ENCODE results near the gene RAB8A.
A peak's percentile ranks its signal among the peaks of the same experiment; 100 is the strongest.

Gene RAB8A

DNA sequence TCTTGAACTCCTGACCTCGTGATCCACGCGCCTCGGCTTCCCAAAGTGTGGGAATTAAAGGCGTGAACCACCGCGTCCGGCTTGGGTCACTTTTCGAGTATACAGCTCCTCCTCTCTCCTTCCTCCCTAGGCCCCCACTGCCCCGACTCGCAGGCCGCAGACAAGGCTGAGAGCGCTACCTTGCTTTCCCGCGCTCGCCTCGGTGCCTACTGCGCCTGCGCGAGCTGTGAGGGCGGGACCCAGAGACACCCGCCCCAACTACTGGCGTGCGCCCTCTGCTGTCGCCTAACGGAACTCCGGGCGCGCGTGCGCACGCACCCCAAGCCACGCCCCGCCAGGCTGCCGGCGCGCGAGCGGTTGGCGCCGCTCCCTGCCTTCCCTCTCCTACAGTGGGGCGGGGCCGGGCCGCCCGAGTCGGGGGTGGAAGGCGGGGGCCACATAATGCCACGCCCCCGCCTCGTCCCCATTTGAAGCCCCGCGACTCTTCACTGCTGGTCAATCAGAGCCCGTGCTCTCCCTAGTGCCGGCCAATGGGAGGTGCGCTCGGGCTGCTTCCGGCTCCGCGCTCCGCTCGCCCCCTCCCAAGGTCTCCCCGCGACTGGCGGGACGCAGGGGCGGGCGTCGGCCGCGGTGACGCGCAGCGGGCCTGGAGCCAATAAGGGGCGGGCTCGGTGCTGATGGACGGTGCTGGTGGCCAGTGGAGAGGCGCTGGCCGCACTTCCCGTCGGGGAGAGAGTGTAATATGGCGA lies at the start of gene RAB8A:
Gene RAB8A, plus strand, starts transcription at position 730 of the 749 bp plus-strand sequence. Its CDS starts 13 bp downstream, at position 743.
- peaks cover 40% of the 10 kb centered on the region for H3K4me1 Mint-ChIP-seq
- H3K36me3 Mint-ChIP-seq = peaks cover 24% of the 10 kb centered on the region
- H3K9me3 Mint-ChIP-seq = no peaks in the 10 kb centered on the region
- H3K27me3 Mint-ChIP-seq = no peaks in the 10 kb centered on the region
- H3K4me3 Mint-ChIP-seq = peak within 1 kb of the TSS; percentile 98
- H3K27ac Mint-ChIP-seq = peak within 1 kb of the TSS; percentile 95
- ATAC-seq = peak; percentile 97

DNA sequence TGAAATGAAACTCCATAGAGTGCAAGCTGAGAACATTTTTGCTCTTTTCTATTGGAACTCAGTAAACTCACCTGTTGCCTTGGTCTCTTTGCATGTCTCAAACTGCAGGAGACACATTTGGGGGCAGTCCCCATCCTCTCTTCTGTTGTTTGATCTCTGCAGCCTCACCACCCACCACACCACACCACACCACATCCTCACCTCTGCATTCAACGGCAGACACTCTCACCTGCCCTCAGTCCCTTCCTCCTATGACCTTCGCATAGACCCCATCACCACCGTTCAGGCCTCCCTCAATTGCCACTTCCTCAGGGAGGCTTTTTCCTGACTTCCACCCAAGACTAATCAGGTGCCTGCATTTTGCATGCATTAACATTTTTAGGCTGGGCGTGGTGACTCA lies 49.7 kb upstream of the RAB8A start:
- H3K4me3 Mint-ChIP-seq = no peak overlapping the region
- H3K36me3 Mint-ChIP-seq = no peaks in the 10 kb centered on the region
- no peak overlapping the region for H3K27ac Mint-ChIP-seq
- peaks cover 18% of the 10 kb centered on the region for H3K4me1 Mint-ChIP-seq
- H3K9me3 Mint-ChIP-seq = peaks cover 3% of the 10 kb centered on the region
- ATAC-seq = peak; percentile 74
- peaks cover 8% of the 10 kb centered on the region for H3K27me3 Mint-ChIP-seq

DNA sequence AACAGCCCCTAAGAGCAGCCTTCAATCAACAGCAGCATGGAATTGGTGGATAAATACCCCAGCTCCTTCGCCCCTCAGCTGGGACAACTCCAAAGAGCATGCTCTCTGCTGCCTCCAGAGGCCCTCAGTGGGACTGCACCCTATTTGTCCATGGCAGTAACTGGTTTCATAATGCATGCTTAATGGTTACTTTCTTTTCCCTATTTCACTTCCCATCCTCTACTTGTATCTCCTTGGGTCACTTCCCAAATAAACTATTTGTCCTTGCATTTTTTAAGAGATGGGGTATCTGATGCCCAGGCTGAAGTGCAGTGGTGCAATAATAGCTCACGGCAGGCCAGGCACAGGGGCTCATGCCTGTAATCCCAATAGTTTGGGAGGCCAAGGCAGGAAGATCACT lies 48.9 kb upstream of the RAB8A start:
- H3K4me3 Mint-ChIP-seq = no peak overlapping the region

DNA sequence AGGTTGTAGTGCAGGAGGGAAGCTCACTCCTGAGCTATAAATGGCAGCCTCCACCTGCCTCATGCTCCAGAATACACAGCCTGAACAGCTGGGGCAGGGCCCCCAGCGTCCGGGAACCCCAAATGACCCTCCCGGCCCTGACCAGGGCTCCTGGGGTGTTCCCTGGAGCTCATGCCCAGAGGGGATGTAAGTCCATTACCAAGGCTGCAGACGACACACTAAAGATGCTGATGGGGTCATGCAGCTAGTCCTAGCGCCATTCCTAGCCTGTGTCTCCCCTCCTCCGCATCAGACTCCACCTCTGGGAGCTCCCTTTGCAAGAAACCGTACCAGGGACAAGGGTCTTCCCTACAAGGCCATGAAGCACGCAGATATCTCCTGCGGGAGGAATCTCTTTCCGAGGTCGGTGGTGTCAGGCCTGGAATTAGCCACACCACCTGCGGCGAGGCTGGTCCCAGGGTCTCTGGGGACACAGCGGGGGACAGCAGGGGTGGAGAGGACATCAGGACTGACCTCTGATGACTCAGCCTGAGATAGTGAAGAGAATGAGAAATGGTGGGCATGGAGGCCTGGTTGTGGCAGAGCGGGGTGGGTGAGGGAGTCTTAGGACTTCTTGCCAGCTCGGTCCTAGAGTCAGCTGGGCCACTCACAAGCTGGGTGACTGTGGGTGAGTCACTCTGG lies 47.3 kb upstream of the RAB8A start:
- Mint-ChIP-seq H3K9me3 (peaks cover 3% of the 10 kb centered on the region), H3K27me3 (no peaks in the 10 kb centered on the region), H3K27ac (no peak overlapping the region), H3K36me3 (no peaks in the 10 kb centered on the region), H3K4me1 (peaks cover 18% of the 10 kb centered on the region), H3K4me3 (no peak overlapping the region)
- ATAC-seq = no peak

More for the DNA sequence above, 48.9 kb upstream of the RAB8A start:
- Mint-ChIP-seq H3K36me3 (no peaks in the 10 kb centered on the region), H3K4me1 (peaks cover 18% of the 10 kb centered on the region), H3K9me3 (peaks cover 3% of the 10 kb centered on the region), H3K27ac (peak overlapping the region; percentile 23), H3K27me3 (peaks cover 7% of the 10 kb centered on the region)
- ATAC-seq = peak; percentile 68

DNA sequence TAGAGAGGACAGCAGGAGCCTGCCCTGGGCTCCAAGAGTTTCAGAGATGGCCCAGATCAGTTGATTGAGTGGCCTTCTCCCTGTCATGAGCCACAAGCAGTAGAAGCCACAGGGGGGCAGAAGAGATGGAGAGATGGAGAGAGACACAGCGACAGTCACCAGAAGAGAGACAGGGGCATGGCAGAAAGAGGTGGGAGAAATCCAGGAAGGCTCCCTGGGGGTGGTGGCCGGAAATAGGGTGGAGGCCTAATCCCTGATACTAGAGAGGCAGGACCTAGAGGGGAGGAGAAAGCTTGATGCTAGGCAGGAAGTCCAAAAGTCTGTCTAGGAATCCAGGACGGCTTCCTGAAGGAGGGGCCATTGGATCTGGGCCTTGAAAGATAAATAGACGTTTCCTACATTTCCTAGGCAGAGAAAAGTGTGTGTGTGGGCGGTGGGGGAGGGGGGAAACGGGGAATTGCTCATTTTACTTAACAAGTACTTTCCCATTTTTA lies 45.0 kb upstream of the RAB8A start:
- Mint-ChIP-seq H3K4me3 (no peak overlapping the region), H3K27me3 (no peaks in the 10 kb centered on the region), H3K4me1 (peaks cover 18% of the 10 kb centered on the region), H3K36me3 (no peaks in the 10 kb centered on the region), H3K9me3 (no peaks in the 10 kb centered on the region), H3K27ac (peak overlapping the region; percentile 38)
- no peak for ATAC-seq

DNA sequence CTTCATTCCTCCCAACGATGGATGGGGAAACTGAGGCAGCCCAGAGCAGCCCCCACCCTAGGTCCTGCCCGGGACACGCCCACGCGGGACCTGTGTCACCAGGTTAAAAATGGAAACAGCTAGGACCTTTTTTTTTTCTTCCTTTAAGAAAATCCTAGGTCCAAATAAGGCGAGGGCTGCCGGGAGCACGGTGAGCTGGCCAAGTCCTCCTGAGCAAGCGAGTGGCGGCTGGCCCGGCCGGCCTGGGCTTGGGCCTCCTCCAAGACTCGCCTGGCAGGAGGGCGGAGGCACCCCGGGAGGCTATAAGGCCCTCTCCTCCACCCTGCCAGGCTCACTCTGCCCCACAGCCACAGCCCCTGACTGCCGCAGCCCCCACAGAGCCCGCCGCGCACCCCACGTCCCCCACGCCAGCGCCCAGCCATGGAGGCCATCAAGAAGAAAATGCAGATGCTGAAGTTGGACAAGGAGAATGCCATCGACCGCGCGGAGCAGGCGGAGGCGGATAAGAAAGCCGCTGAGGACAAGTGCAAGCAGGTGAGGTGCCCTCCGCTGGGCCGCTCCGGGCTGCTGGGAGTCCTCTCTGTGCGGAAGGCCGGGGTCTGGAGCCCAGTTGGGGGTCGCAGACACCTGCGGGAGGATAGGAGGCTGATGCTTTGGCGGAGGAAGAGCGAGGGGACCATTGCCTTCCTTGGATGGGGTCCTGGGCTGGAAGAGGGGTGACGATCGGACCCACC lies 44.3 kb upstream of the RAB8A start:
- H3K27me3 Mint-ChIP-seq = no peaks in the 10 kb centered on the region
- no peaks in the 10 kb centered on the region for H3K9me3 Mint-ChIP-seq
- H3K36me3 Mint-ChIP-seq = no peaks in the 10 kb centered on the region
- no peak overlapping the region for H3K27ac Mint-ChIP-seq
- peaks cover 18% of the 10 kb centered on the region for H3K4me1 Mint-ChIP-seq
- no peak overlapping the region for H3K4me3 Mint-ChIP-seq
- ATAC-seq = no peak

DNA sequence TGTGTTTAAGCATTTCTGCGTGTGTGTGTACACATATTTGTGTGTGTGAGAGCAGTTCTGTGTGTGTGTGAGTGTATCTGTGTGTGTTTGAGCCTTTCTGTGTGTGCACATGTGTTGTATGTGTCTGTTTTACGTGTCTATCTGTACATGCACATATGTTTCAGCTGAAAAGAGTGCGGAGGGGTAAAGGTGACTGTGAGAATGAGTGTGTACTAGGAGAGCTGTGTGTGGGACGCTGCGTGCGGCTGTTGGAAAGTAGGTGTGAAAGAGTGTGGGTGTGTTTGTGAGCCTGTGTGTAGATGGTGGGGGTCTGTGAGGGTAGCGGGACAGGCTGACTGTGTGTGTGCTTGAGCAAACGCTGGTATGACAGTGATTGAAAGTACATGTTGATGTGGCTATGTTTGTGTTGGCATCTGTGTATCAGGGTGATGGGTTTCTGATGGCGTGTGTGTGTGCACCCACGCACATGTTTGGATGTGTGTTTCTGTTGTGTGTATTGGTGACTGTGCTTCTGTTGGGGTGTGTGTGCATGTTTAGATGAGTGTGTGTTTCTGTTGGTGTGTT lies 42.9 kb upstream of the RAB8A start:
- ATAC-seq = no peak
- H3K9me3 Mint-ChIP-seq = no peaks in the 10 kb centered on the region
- H3K4me3 Mint-ChIP-seq = no peak overlapping the region
- no peak overlapping the region for H3K27ac Mint-ChIP-seq
- H3K4me1 Mint-ChIP-seq = peaks cover 7% of the 10 kb centered on the region
- no peaks in the 10 kb centered on the region for H3K27me3 Mint-ChIP-seq
- H3K36me3 Mint-ChIP-seq = no peaks in the 10 kb centered on the region

DNA sequence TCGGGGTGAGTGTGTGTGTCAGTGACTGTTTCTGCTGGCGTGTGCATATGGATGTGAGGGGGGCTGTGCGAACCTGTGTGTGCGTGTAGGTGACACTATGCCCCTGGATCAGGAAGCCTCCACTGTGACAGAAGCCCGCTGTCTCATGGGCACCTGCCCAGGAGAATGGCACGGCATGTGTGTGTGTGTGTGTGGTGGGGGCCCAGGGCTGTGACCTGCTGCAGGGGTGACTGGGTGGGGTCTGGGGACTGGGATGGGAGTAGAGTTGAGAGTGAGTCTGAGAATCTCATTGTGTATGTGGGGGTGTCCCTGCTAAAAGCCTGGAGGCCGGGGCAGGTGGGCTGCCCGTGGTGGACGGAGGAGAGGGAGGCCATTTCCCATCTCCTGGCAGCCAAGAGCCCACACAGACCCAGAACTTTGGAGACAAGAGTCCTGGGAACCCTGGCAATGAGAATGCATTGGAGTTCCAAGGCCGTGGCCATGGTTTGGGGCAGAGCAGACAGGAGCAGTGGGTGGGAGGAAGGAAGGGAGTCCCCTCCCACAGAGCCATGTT lies 41.8 kb upstream of the RAB8A start:
- Mint-ChIP-seq H3K4me1 (peaks cover 7% of the 10 kb centered on the region), H3K27ac (no peak overlapping the region), H3K9me3 (no peaks in the 10 kb centered on the region), H3K4me3 (peak overlapping the region; percentile 44), H3K36me3 (no peaks in the 10 kb centered on the region), H3K27me3 (no peaks in the 10 kb centered on the region)
- no peak for ATAC-seq

DNA sequence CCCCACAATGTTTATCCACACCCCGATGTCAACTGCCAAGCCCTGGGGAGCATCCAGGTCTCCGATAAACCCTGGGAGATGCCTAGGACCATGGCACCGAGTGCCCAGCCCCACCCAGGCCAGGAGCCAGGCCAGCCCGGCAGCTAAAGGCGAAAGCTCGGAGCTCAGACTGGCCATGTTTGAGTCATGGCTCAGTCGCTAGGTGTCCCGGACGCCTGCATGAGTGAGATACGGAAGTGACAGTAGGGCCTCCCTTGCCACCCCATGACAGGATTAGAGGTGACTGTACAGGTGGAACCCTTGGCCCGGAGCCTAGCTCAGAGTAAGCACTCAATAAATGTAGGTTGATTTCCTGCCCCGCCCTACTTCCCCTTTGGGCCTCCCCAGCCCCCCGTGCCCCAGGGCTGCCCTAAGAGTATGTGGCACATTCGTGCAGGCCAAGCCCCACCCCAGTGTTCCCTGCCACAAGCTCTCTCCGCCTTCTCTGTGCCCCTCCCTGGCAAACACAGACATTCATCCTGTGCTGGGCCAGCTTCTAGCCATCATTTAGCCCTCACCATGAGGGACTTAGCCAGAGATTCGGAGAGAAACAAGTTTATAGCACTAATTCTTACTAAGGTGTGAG lies 41.2 kb upstream of the RAB8A start:
- peak; percentile 97 for ATAC-seq
- H3K36me3 Mint-ChIP-seq = no peaks in the 10 kb centered on the region
- no peaks in the 10 kb centered on the region for H3K9me3 Mint-ChIP-seq
- peaks cover 10% of the 10 kb centered on the region for H3K4me1 Mint-ChIP-seq
- H3K4me3 Mint-ChIP-seq = peak overlapping the region; percentile 44
- H3K27ac Mint-ChIP-seq = no peak overlapping the region
- no peaks in the 10 kb centered on the region for H3K27me3 Mint-ChIP-seq

DNA sequence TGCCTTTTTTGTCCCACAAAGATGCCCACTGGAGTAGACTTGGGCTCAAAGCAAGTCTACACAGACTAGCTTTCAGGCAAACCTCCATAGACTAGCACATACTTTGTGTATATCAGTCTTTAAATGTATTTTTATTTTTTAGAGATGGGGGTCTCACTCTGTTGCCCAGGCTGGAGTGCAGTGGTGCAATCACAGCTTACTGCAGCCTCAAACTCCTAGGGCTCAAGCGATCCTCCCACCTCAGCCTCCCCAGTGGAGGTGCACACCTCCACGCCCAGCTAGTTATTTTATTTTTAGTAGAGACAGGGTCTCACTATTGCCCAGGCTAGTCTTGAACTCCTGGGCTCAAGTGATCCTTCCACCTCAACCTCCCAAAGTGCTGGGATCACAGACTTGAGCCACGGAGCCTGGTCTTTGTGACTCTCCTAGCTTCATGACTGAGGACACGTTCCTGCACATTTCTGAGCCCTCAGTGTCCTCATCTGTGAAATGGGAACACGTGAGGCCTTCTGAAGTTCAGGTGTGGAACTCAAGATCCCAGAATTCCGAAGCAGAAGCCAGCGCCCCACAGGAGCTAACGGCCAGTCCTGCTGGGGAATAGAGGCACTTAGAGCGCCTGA lies 40.5 kb upstream of the RAB8A start:
- Mint-ChIP-seq H3K27ac (no peak overlapping the region), H3K4me3 (no peak overlapping the region), H3K36me3 (no peaks in the 10 kb centered on the region), H3K9me3 (no peaks in the 10 kb centered on the region), H3K27me3 (no peaks in the 10 kb centered on the region), H3K4me1 (peaks cover 16% of the 10 kb centered on the region)
- no peak for ATAC-seq

DNA sequence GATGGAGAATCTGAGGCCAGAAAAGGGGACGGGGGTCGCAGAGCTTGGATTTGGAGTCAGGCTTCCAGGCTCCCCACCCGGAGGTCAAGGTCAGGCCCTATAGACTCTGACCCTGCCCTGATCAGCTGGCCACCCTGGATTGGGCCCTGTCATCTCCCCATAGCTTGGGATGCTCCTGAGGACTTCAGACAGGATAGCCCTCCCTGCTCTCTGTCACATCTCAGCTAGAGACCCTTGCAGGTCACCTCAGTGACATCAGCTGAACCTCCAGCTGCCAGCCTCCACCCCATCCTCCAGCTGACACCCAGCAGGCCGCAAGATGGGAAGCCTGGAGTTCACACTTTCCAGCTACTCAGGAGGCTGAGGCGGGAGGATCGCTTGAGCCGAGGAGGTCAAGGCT lies 38.2 kb upstream of the RAB8A start:
- Mint-ChIP-seq H3K27me3 (no peaks in the 10 kb centered on the region), H3K4me1 (peaks cover 20% of the 10 kb centered on the region), H3K27ac (peak overlapping the region; percentile 98), H3K9me3 (no peaks in the 10 kb centered on the region), H3K4me3 (no peak overlapping the region), H3K36me3 (peaks cover 13% of the 10 kb centered on the region)
- ATAC-seq = no peak

DNA sequence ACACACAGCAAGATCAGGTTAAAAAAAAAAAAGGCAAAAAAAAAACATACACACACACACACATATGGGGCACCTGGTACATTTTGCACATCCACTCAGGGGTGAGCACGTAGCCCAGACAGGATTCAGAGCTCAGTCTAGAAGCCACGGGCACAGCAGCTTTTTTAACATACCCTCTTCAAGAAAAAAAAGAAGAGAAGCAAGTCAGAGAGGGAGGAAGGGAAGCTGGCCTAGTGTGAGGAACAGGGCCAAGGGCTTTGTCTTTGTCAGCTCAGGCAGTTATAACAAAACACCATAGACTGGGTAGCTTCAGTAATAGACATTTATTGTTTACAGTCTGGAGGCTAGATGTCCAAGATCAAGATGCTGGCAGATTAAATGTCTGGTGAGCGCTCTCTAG lies 37.7 kb upstream of the RAB8A start:
- H3K27me3 Mint-ChIP-seq = no peaks in the 10 kb centered on the region
- no peak overlapping the region for H3K4me3 Mint-ChIP-seq
- H3K27ac Mint-ChIP-seq = peak overlapping the region; percentile 98
- H3K4me1 Mint-ChIP-seq = peaks cover 25% of the 10 kb centered on the region
- H3K9me3 Mint-ChIP-seq = no peaks in the 10 kb centered on the region
- H3K36me3 Mint-ChIP-seq = peaks cover 16% of the 10 kb centered on the region
- no peak for ATAC-seq

DNA sequence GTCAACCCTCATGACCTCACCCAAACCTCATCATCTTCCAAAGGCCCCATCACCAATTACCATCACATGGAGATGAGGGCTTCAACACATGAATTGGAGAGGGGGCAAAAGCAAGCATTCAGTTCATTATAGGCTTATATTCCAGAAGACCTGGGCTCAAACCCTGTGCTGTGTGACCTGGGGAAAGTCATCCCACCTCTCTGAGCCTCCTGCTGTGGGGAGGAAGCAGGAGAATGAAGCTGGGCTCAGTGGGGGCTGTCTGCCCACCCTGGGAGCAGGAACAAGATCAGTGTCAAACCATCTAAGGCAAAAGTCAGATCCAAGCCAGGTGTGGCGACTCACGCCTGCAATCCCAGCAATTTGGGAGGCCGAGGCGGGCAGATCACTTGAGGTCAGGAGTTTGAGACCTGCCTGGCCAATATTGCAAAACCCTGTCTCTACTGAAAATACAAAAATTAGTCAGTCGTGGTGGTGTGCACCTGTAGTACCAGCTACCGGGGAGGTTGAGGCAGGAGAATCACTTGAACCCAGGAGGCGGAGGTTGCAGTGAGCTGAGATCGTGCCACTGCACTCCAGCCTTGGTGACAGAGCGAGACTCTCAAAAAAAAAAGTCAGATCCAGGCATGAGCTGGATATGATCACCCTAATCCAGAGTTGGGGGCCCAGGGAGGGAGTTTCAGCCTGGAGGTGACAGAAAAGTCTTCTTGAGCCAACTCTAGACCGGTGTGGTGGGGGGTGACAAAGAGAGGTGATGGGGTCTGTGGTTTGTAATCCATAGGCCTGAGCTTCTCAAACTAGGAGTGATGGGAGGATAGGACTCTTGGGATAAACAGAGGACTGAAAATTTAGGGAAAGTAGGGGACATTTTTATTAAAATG lies 37.0 kb upstream of the RAB8A start:
- Mint-ChIP-seq H3K27ac (peak overlapping the region; percentile 98), H3K36me3 (peaks cover 21% of the 10 kb centered on the region), H3K4me1 (peaks cover 32% of the 10 kb centered on the region), H3K27me3 (no peaks in the 10 kb centered on the region), H3K4me3 (peak overlapping the region; percentile 50), H3K9me3 (no peaks in the 10 kb centered on the region)
- ATAC-seq = no peak

Measured in stimulated activated memory B cell treated with anti-CD40 and anti-IgM and Interleukin-4, amounts not matched to agents 10 μg/mL and 1 μg/mL and 100 μg/mL, for 72 hours (primary cell).